H9 (cell line): ENCODE measurements around the gene ALDH1B1. TPM values are rescaled to one million over a fixed set of nuclear protein-coding genes. Genes with fewer than 3 reads are reported as not detected.

Experiments used
- DNase-seq: peaks from one replicate; pipeline ENCODE4 v3.0.0-alpha.2; 2017
- H2AFZ ChIP-seq: one replicate; pipeline ENCODE4 v1.6.1; 2013; ENCODE audit warnings: mild to moderate bottlenecking, low read length, control low read depth, moderate library complexity
- H2AK5ac ChIP-seq: 2 replicates; pipeline ENCODE4 v1.6.1; 2013; ENCODE audit warnings: low read length, control low read depth, mixed read lengths; ENCODE audit not compliant: insufficient read length
- H2BK120ac ChIP-seq: one replicate; pipeline ENCODE4 v1.6.1; 2013; ENCODE audit warnings: low read depth, mild to moderate bottlenecking, low read length, control low read depth, inconsistent platforms; ENCODE audit not compliant: poor library complexity, severe bottlenecking
- H2BK12ac ChIP-seq: 2 replicates; pipeline ENCODE4 v1.6.1; 2013; ENCODE audit warnings: low read length, control low read depth, mixed read lengths, low read depth; ENCODE audit not compliant: insufficient read length
- H2BK15ac ChIP-seq: 2 replicates; pipeline ENCODE4 v1.6.1; 2013; ENCODE audit warnings: low read depth, low read length, control low read depth
- H2BK20ac ChIP-seq: one replicate; pipeline ENCODE4 v1.6.1; 2013; ENCODE audit warnings: low read depth, mild to moderate bottlenecking, low read length, control low read depth, inconsistent platforms; ENCODE audit not compliant: poor library complexity, severe bottlenecking
- H2BK5ac ChIP-seq: 2 replicates; pipeline ENCODE4 v1.6.1; 2013; ENCODE audit warnings: low read length, control low read depth, mixed read lengths; ENCODE audit not compliant: insufficient read length
- H3K14ac ChIP-seq: 2 replicates; pipeline ENCODE4 v1.6.1; 2013; ENCODE audit warnings: low read length, control low read depth; ENCODE audit not compliant: insufficient read depth
- H3K18ac ChIP-seq: 2 replicates; pipeline ENCODE4 v1.6.1; 2013; ENCODE audit warnings: low read depth, mild to moderate bottlenecking, mixed read lengths, low read length, control low read depth; ENCODE audit not compliant: insufficient read length
- H3K23ac ChIP-seq: 2 replicates; pipeline ENCODE4 v1.6.1; 2013; ENCODE audit warnings: low read length, control low read depth, mixed read lengths, low read depth; ENCODE audit not compliant: insufficient read length
- H3K23me2 ChIP-seq: 2 replicates; pipeline ENCODE4 v1.6.1; 2013; ENCODE audit warnings: low read depth, mild to moderate bottlenecking, mixed read lengths, low read length, control low read depth; ENCODE audit not compliant: insufficient read length, poor library complexity, severe bottlenecking
- H3K27ac ChIP-seq: 2 replicates; pipeline ENCODE4 v1.5.1; 2013; ENCODE audit warnings: low read length, control low read depth, mixed read lengths, low read depth; ENCODE audit not compliant: insufficient read length
- H3K27me3 ChIP-seq: 2 replicates; pipeline ENCODE4 v1.6.1; 2013; ENCODE audit warnings: low read length, control low read depth, inconsistent platforms; ENCODE audit not compliant: insufficient read depth
- H3K4ac ChIP-seq: 2 replicates; pipeline ENCODE4 v1.6.1; 2013; ENCODE audit warnings: low read depth, mild to moderate bottlenecking, control low read depth, inconsistent platforms, low read length, moderate library complexity
- H3K4me1 ChIP-seq: 2 replicates; pipeline ENCODE4 v1.6.1; 2013; ENCODE audit warnings: low read length, control low read depth, inconsistent platforms; ENCODE audit not compliant: insufficient read depth
- H3K4me2 ChIP-seq: 2 replicates; pipeline ENCODE4 v1.6.1; 2013; ENCODE audit warnings: low read length, control low read depth, mixed read lengths; ENCODE audit not compliant: insufficient read length, insufficient read depth
- H3K56ac ChIP-seq: 2 replicates; pipeline ENCODE4 v1.6.1; 2013; ENCODE audit warnings: low read depth, mild to moderate bottlenecking, mixed read lengths, low read length, control low read depth; ENCODE audit not compliant: insufficient read length
- H3K79me1 ChIP-seq: 2 replicates; pipeline ENCODE4 v1.6.1; 2013; ENCODE audit warnings: low read depth, mild to moderate bottlenecking, moderate library complexity, low read length, control low read depth, inconsistent platforms; ENCODE audit not compliant: insufficient read depth, poor library complexity, severe bottlenecking
- H3K79me2 ChIP-seq: 2 replicates; pipeline ENCODE4 v1.6.1; 2013; ENCODE audit warnings: low read length, control low read depth, inconsistent platforms; ENCODE audit not compliant: insufficient read depth
- H3K9ac ChIP-seq: 2 replicates; pipeline ENCODE4 v1.6.1; 2013; ENCODE audit warnings: low read length, control low read depth, mixed read lengths; ENCODE audit not compliant: insufficient read length; ENCODE audit errors: extremely low read depth
- H3K9me3 ChIP-seq: one replicate; pipeline ENCODE4 v1.6.1; 2013; ENCODE audit warnings: low read depth, low read length, inconsistent platforms; ENCODE audit not compliant: control insufficient read depth
- H3T11ph ChIP-seq: one replicate; pipeline ENCODE4 v1.6.1; 2013; ENCODE audit warnings: mild to moderate bottlenecking, low read length, control low read depth, inconsistent platforms
- H4K20me1 ChIP-seq: one replicate; pipeline ENCODE4 v1.6.1; 2013; ENCODE audit not compliant: control insufficient read depth, insufficient read length, insufficient read depth
- H4K5ac ChIP-seq: 2 replicates; pipeline ENCODE4 v1.6.1; 2013; ENCODE audit warnings: low read depth, mild to moderate bottlenecking, mixed read lengths, low read length, control low read depth; ENCODE audit not compliant: insufficient read length
- H4K8ac ChIP-seq: replicated peaks from 2 replicates; pipeline ENCODE4 v1.6.1; 2013; ENCODE audit warnings: low read length, control low read depth, mixed read lengths, low read depth; ENCODE audit not compliant: insufficient read length
- H4K91ac ChIP-seq: 2 replicates; pipeline ENCODE4 v1.6.1; 2013; ENCODE audit warnings: low read depth, mild to moderate bottlenecking, moderate library complexity, mixed read lengths, low read length, control low read depth; ENCODE audit not compliant: insufficient read length
- H3K27ac Mint-ChIP-seq, 3 experiments: 2 replicates in 2 of 3; 3 replicates in 1 of 3; pipeline ENCODE4 v1.8.0; 2020 to 2021; ENCODE audit warnings: mixed read lengths in 3 of 3, mild to moderate bottlenecking in 1 of 3, moderate library complexity in 1 of 3
- H3K27me3 Mint-ChIP-seq: 2 replicates; pipeline ENCODE4 v1.8.0; 2021; ENCODE audit warnings: low read depth, mild to moderate bottlenecking, moderate library complexity, mixed read lengths
- H3K36me3 Mint-ChIP-seq, 3 experiments: 2 replicates in 2 of 3; 3 replicates in 1 of 3; pipeline ENCODE4 v1.8.0; 2020 to 2021; ENCODE audit warnings: low read depth in 3 of 3, mixed read lengths in 3 of 3; ENCODE audit not compliant: insufficient read depth in 1 of 3
- H3K4me1 Mint-ChIP-seq, 2 experiments: 2 replicates each; pipeline ENCODE4 v1.8.0; 2020; ENCODE audit warnings: mixed read lengths in 2 of 2
- H3K4me3 Mint-ChIP-seq, 2 experiments: 2 replicates in 1 of 2; 3 replicates in 1 of 2; pipeline ENCODE4 v1.8.0; 2020 to 2021; ENCODE audit warnings: mild to moderate bottlenecking in 2 of 2, mixed read lengths in 2 of 2, moderate library complexity in 1 of 2
- H3K9me3 Mint-ChIP-seq, 2 experiments: 2 replicates in 1 of 2; 3 replicates in 1 of 2; pipeline ENCODE4 v1.8.0; 2020; ENCODE audit warnings: mild to moderate bottlenecking in 2 of 2, mixed read lengths in 2 of 2, moderate library complexity in 1 of 2
- WGBS: extraction: QIAGEN DNeasy Blood & Tissue Kit; methylation state at CpG from one replicate; pipeline ENCODE4 v1.1.7; 2013; ENCODE audit warnings: missing lambda C conversion rate, low lambda C conversion rate, mixed read lengths; ENCODE audit not compliant: insufficient read length; ENCODE audit errors: extremely low coverage; 5-methylcytosine and 5-hydroxymethylcytosine counted together
- total RNA-seq: library from RNA; stranded (reverse); gene quantifications from 2 replicates; pipeline ENCODE4 v1.2.1, GENCODE V29; 2021
- TF ChIP-seq, protein P1 (sequence below): fragments of 200-600 bp; sonication (generic); conservative IDR thresholded peaks from 3 replicates; pipeline ENCODE4 v1.8.0; 2021; ENCODE audit warnings: antibody characterized with exemption, mild to moderate bottlenecking

ALDH1B1 gene
- total RNA-seq, 1 experiment from 2014 or later: 49.6 TPM

DNA sequence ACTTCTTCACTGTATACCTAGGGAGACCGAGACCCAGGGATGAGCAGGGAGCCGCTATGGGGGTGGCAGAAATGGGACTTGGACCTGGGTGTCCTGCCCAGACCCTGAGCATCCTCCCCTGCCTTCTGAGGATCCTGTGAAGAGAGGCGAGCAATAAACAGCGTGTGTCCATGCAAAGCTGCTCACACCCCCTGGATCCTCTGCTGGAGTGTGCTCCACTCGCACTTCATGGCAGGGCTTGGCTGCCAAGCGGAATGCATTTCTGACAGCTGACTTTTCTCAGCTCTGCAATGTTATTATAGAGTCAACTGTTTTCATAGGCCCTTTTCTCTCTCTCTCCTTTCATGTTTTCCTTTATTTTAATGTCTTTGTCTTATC is 31.0 kb upstream of the ALDH1B1 start:
- Mint-ChIP-seq H3K9me3 (peaks cover 0 to 3% of the 10 kb centered on the region in 2 experiments; a peak in 2 of 5 replicates), H3K4me3 (no peak overlapping the region), H3K27me3 (peaks cover 47% of the 10 kb centered on the region), H3K27ac (no peak overlapping the region), H3K4me1 (peaks cover 11 to 16% of the 10 kb centered on the region in 2 experiments), H3K36me3 (no peaks in the 10 kb centered on the region)
- H3K27me3 ChIP-seq: no peaks in the 10 kb centered on the region
- no peak for DNase-seq
- H4K91ac ChIP-seq: no peak overlapping the region
- no peaks in the 10 kb centered on the region for H3K23me2 ChIP-seq
- no peak overlapping the region for H3K9ac ChIP-seq
- H3T11ph ChIP-seq: no peak overlapping the region
- H3K79me1 ChIP-seq: no peaks in the 10 kb centered on the region
- H2BK120ac ChIP-seq: no peak overlapping the region
- H3K14ac ChIP-seq: no peak overlapping the region
- H3K9me3 ChIP-seq: no peaks in the 10 kb centered on the region
- H2BK20ac ChIP-seq: no peak overlapping the region
- H2BK5ac ChIP-seq: no peak overlapping the region
- H3K4me2 ChIP-seq: no peak overlapping the region
- no peak overlapping the region for H3K23ac ChIP-seq
- H3K27ac ChIP-seq: no peak overlapping the region
- no peak overlapping the region for H2BK15ac ChIP-seq
- H4K5ac ChIP-seq: no peak overlapping the region
- H2AFZ ChIP-seq: no peak overlapping the region
- no peak overlapping the region for H3K56ac ChIP-seq
- no peak overlapping the region for H2AK5ac ChIP-seq
- H2BK12ac ChIP-seq: no peak overlapping the region
- H3K79me2 ChIP-seq: no peaks in the 10 kb centered on the region
- no peak overlapping the region for H3K4ac ChIP-seq
- H3K4me1 ChIP-seq: no peaks in the 10 kb centered on the region
- H4K8ac ChIP-seq: no peak overlapping the region
- no CpG with 5 or more reads among the region's 6 CpGs for WGBS
- TF ChIP-seq, protein P1, sequence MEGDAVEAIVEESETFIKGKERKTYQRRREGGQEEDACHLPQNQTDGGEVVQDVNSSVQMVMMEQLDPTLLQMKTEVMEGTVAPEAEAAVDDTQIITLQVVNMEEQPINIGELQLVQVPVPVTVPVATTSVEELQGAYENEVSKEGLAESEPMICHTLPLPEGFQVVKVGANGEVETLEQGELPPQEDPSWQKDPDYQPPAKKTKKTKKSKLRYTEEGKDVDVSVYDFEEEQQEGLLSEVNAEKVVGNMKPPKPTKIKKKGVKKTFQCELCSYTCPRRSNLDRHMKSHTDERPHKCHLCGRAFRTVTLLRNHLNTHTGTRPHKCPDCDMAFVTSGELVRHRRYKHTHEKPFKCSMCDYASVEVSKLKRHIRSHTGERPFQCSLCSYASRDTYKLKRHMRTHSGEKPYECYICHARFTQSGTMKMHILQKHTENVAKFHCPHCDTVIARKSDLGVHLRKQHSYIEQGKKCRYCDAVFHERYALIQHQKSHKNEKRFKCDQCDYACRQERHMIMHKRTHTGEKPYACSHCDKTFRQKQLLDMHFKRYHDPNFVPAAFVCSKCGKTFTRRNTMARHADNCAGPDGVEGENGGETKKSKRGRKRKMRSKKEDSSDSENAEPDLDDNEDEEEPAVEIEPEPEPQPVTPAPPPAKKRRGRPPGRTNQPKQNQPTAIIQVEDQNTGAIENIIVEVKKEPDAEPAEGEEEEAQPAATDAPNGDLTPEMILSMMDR: no peak
- no peak overlapping the region for H3K18ac ChIP-seq
- no peaks in the 10 kb centered on the region for H4K20me1 ChIP-seq
